CD4-positive, CD25-positive, alpha-beta regulatory T cell (primary cell): ENCODE measurements around the gene ZNF672. TPM values are rescaled to one million over a fixed set of nuclear protein-coding genes. Genes with fewer than 3 reads are reported as not detected.

Source experiments
- ATAC-seq, 2 donors: fragments of 150-1000 bp; cut with Tn5 transposase; one replicate each; pipeline ENCODE4 v1.10.0; 2021; ENCODE audit warnings: low read depth in 2 of 2, moderate number of reproducible peaks in 2 of 2, moderate library complexity in 1 of 2
- DNase-seq, 3 donors: peaks; one replicate each; pipeline versions ENCODE4 v3.0.0 to v3.0.0-alpha.2; 2012 to 2022; ENCODE audit warnings: mixed read lengths in 1 of 3
- H3K27ac ChIP-seq: one replicate; pipeline ENCODE4 v1.7.0; 2013; ENCODE audit warnings: mild to moderate bottlenecking, low read length; ENCODE audit not compliant: insufficient read depth, poor library complexity, severe bottlenecking
- H3K27me3 ChIP-seq: one replicate; pipeline ENCODE4 v1.7.0; 2013; ENCODE audit warnings: low read length; ENCODE audit not compliant: control insufficient read depth, insufficient read depth
- H3K36me3 ChIP-seq: one replicate; pipeline ENCODE4 v1.7.0; 2013; ENCODE audit warnings: mild to moderate bottlenecking, low read length, moderate library complexity; ENCODE audit not compliant: control insufficient read depth, insufficient read depth
- H3K4me1 ChIP-seq: 2 replicates; pipeline ENCODE4 v1.7.0; 2013; ENCODE audit warnings: mild to moderate bottlenecking, low read length; ENCODE audit not compliant: insufficient read depth, control insufficient read depth, poor library complexity, severe bottlenecking
- H3K4me3 ChIP-seq: one replicate; pipeline ENCODE4 v1.7.0; 2013; ENCODE audit warnings: low read depth, mild to moderate bottlenecking, low read length, moderate library complexity
- H3K9me3 ChIP-seq, 2 experiments: 1 replicate in 1 of 2; 2 replicates in 1 of 2; pipeline ENCODE4 v1.7.0; 2013; ENCODE audit warnings: low read length in 2 of 2, mild to moderate bottlenecking in 1 of 2, moderate library complexity in 1 of 2; ENCODE audit not compliant: control insufficient read depth in 2 of 2
- H3K27ac Mint-ChIP-seq, 3 donors: one replicate each; pipeline ENCODE4 v1.8.0; 2020 to 2022; ENCODE audit warnings: mild to moderate bottlenecking in 3 of 3, mixed read lengths in 3 of 3, moderate library complexity in 2 of 3
- H3K27me3 Mint-ChIP-seq: one replicate; pipeline ENCODE4 v1.8.0; 2022; ENCODE audit warnings: mild to moderate bottlenecking, mixed read lengths
- H3K36me3 Mint-ChIP-seq: one replicate; pipeline ENCODE4 v1.8.0; 2020; ENCODE audit warnings: mixed read lengths
- H3K4me1 Mint-ChIP-seq, 4 donors: one replicate each; pipeline ENCODE4 v1.8.0; 2020 to 2022; ENCODE audit warnings: mixed read lengths in 4 of 4, mild to moderate bottlenecking in 1 of 4
- H3K4me3 Mint-ChIP-seq, 4 donors: one replicate each; pipeline ENCODE4 v1.8.0; 2020 to 2022; ENCODE audit warnings: mild to moderate bottlenecking in 4 of 4, mixed read lengths in 4 of 4, moderate library complexity in 3 of 4
- H3K9me3 Mint-ChIP-seq, 7 donors: one replicate each; pipeline ENCODE4 v1.8.0; 2020 to 2022; ENCODE audit warnings: mixed read lengths in 7 of 7, mild to moderate bottlenecking in 3 of 7, moderate library complexity in 2 of 7
- polyA plus RNA-seq, 4 donors: library from polyadenylated mRNA; unstranded; fragments of 300-500 nt; fragmentation: Illumina TruSeq; gene quantifications; one replicate each; pipeline ENCODE4 v1.2.3, GENCODE V29; 2021
- total RNA-seq: library from RNA; stranded (reverse); gene quantifications from one replicate; pipeline ENCODE4 v1.2.3, GENCODE V29; 2022

Gene ZNF672
- total and polyA plus RNA-seq, 5 donors from 2014 or later = 24.8 to 39.1 (median 29.9) TPM

DNA sequence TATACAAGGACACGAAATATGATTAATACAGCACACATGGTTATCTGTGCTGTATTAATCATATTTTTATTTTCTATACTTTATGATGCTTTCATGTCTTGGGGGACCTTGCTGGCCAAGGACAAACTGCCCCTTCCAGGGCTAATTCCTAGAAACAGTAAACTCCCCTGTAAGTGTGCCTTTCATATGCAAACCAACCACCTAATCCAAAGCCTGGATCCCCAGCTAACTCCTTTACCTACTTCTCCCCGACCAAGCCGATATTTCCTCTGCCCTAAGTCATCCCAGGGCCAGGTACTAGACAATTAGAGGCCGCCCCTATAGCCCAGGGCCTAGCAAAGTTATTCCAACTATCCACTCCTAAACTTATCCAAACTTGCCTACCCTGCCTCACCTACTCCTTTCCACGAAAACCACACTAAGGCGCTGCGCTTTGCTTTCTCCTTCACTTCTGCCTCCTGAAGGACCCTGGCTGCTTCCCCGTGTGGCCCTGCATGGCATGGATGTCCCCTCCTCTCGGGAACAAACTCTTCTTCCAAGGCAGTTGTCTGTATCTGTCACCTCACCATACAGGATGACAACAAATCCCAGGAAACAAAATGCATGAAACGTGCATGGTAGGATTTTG lies 22.5 kb upstream of the ZNF672 start:
- DNase-seq (no peak), ATAC-seq (no peak)
- Histone ChIP-seq H3K4me3 (no peak overlapping the region), H3K36me3 (peaks cover 55% of the 10 kb centered on the region), H3K27me3 (no peaks in the 10 kb centered on the region), H3K9me3 (no peaks in the 10 kb centered on the region), H3K4me1 (peaks cover 39% of the 10 kb centered on the region), H3K27ac (no peak overlapping the region)
- Mint-ChIP-seq H3K4me1 (peaks cover 12 to 51% (median 37%) of the 10 kb centered on the region in 4 donors), H3K36me3 (peaks cover 52% of the 10 kb centered on the region), H3K9me3 (no peaks in the 10 kb centered on the region), H3K27me3 (no peaks in the 10 kb centered on the region), H3K4me3 (peak overlapping the region in 2 of 4 donors; percentile 28 to 71), H3K27ac (peak overlapping the region; percentile 87 to 93 (median 92))

DNA sequence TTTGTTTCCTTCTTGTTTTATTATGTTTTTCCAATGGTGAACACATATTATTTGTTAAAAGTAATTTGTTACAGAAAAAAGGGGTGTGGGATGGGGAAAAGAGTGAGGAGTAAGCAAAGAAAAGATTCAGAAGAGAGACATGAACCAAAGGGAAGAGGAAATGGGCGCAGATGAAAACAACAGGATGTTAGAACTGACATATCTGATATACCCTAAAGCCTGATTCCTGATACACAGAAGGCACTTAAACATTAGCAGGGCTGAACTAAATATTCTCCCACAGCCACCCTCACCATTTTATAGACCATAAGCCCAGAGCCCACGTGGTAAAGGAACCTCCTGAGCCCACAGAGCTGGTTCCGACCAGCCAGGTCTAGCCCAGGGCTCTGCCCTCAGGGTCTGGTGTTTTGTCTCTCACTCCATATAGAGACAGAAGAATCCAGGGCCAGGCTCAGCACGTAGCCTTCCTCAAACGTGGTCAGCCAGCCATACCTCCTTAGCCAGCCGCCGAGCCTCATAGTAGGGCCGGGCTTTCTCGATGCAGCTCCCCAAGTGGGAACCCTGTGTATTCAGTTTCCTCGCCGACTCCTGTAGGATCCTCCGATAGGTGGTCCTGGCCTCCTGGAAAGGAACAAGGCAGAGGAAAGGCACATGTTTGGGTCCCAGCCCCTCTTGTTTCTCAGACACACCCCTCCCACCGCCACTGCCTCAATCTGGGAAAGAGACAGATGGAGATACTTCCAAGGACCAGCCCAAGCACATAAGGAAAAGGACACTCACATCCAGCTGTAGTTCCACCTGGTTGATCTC lies 21.8 kb upstream of the ZNF672 start:
- no peaks in the 10 kb centered on the region for H3K27me3 Mint-ChIP-seq
- no peaks in the 10 kb centered on the region for H3K9me3 Mint-ChIP-seq
- peaks cover 12 to 58% (median 43%) of the 10 kb centered on the region in 4 donors for H3K4me1 Mint-ChIP-seq
- ATAC-seq = no peak
- Histone ChIP-seq H3K27me3 (no peaks in the 10 kb centered on the region), H3K36me3 (peaks cover 62% of the 10 kb centered on the region), H3K27ac (no peak overlapping the region), H3K4me1 (peaks cover 45% of the 10 kb centered on the region), H3K4me3 (peak overlapping the region; percentile 22), H3K9me3 (no peaks in the 10 kb centered on the region)
- peak overlapping the region; percentile 87 to 93 (median 92) for H3K27ac Mint-ChIP-seq
- peak in 1 of 3 donors; percentile 49 for DNase-seq
- peak overlapping the region in 3 of 4 donors; percentile 28 to 71 (median 48) for H3K4me3 Mint-ChIP-seq
- peaks cover 55% of the 10 kb centered on the region for H3K36me3 Mint-ChIP-seq

DNA sequence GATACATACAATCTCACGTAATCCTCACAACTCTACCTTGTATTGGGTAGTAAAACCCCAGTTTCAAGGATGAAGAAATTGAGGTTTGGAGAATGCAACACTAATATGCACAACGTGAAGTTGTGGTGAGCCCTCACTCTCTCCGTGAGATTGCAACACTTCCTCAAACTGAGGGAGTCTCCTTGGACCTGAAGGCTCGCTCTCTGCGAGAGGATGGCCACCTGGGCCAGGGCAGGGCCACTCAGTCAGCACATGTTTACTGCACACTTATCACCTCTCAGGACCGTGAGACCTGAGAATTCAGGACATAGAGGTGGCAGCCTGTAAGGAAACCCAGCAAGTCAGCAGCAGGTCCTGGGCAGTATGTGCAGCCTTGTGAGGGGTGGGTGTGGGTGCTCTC lies 21.0 kb upstream of the ZNF672 start:
- H3K27ac ChIP-seq = no peak overlapping the region
- no peak overlapping the region for H3K4me3 ChIP-seq
- H3K27ac Mint-ChIP-seq = peak overlapping the region; percentile 87 to 93 (median 92)
- peak overlapping the region in 1 of 4 donors; percentile 71 for H3K4me3 Mint-ChIP-seq
- no peaks in the 10 kb centered on the region for H3K27me3 Mint-ChIP-seq
- no peaks in the 10 kb centered on the region for H3K27me3 ChIP-seq
- H3K36me3 Mint-ChIP-seq = peaks cover 54% of the 10 kb centered on the region
- DNase-seq (no peak), ATAC-seq (no peak)
- H3K4me1 ChIP-seq = peaks cover 53% of the 10 kb centered on the region
- no peaks in the 10 kb centered on the region for H3K9me3 Mint-ChIP-seq
- H3K4me1 Mint-ChIP-seq = peaks cover 12 to 67% (median 48%) of the 10 kb centered on the region in 4 donors
- no peaks in the 10 kb centered on the region for H3K9me3 ChIP-seq
- H3K36me3 ChIP-seq = peaks cover 65% of the 10 kb centered on the region

DNA sequence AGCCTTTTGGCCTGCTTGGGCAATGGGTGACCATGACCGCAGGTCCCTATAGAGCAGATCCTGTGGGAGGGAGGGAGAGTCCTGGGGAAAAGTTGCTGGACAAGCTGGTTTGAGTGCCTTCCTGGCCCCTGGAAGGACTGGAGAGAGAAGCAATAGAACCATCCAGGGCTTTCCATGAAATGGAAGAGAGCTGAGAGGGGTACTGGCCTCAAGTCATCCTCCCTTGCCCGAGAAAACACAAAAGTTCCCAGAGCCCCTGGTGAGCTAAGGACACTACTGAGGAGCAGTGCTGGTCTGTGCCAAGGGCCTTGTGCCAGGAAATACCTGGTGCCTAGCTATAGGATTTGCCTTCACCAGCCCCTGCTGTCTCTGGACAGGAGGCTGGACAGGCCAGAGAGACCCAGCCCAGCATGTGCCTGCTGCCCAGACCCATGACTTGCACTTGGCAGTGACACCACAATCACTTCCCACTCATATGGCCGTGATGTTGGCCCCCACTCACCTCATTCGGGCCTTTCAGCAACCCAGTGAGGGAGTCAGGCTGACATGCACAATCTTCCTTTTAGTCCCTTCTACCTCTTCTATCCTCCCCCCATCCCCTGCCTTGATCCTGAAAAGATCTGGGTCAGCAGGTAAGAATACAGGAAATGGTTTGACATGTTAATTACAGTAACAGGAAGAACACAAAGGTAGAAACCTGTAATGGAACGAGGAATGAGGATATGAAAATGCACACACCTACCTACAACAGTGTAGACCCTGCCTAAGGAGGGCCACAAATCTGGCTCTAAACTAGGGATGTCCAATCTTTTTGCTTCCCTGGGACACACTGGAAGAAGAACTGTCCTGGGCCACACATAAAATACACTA lies 19.3 kb upstream of the ZNF672 start:
- Histone ChIP-seq H3K4me1 (peaks cover 69% of the 10 kb centered on the region), H3K36me3 (peaks cover 60% of the 10 kb centered on the region), H3K9me3 (no peaks in the 10 kb centered on the region), H3K27ac (peak overlapping the region; percentile 9), H3K4me3 (peak overlapping the region; percentile 52), H3K27me3 (no peaks in the 10 kb centered on the region)
- Mint-ChIP-seq H3K27ac (peak overlapping the region; percentile 83 to 96 (median 87)), H3K27me3 (no peaks in the 10 kb centered on the region), H3K9me3 (no peaks in the 10 kb centered on the region), H3K36me3 (peaks cover 46% of the 10 kb centered on the region), H3K4me3 (peak overlapping the region; percentile 18 to 68 (median 52)), H3K4me1 (peaks cover 12 to 83% (median 63%) of the 10 kb centered on the region in 4 donors)
- DNase-seq (peak in 1 of 3 donors; percentile 30), ATAC-seq (no peak)

DNA sequence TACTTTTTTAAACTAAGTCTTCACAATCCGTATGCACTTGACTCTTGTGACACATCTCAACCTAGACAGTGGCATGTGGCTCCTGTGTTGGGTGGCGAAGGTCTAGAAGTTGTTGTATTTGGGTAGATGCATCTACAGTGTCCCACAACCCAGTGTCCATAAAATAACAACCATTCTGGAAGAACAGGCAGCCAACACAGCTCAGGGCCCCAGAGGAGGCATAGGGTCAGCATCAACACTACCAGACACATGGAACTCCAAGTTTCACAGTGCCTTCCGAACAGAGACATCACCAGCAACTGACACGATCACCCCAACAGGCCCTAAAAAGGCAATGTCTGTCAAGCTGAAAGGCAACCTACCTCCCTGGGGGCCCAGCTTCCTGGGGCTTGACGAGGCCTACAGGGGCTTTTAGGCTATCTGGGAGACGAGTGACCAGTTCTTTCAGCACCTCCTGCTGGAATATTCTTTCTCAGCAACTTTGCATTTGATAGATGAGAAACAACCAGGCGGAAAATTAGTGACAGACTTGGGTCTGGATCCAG lies 17.9 kb upstream of the ZNF672 start:
- Mint-ChIP-seq H3K9me3 (no peaks in the 10 kb centered on the region), H3K27ac (peak overlapping the region in 1 of 3 donors; percentile 32), H3K4me1 (peaks cover 8 to 97% (median 74%) of the 10 kb centered on the region in 4 donors), H3K4me3 (peak overlapping the region in 2 of 4 donors; percentile 56 to 72), H3K36me3 (peaks cover 48% of the 10 kb centered on the region), H3K27me3 (no peaks in the 10 kb centered on the region)
- no peak overlapping the region for H3K27ac ChIP-seq
- no peaks in the 10 kb centered on the region for H3K27me3 ChIP-seq
- peaks cover 83% of the 10 kb centered on the region for H3K4me1 ChIP-seq
- H3K4me3 ChIP-seq = no peak overlapping the region
- peaks cover 47% of the 10 kb centered on the region for H3K36me3 ChIP-seq
- DNase-seq (no peak), ATAC-seq (no peak)
- no peaks in the 10 kb centered on the region for H3K9me3 ChIP-seq

DNA sequence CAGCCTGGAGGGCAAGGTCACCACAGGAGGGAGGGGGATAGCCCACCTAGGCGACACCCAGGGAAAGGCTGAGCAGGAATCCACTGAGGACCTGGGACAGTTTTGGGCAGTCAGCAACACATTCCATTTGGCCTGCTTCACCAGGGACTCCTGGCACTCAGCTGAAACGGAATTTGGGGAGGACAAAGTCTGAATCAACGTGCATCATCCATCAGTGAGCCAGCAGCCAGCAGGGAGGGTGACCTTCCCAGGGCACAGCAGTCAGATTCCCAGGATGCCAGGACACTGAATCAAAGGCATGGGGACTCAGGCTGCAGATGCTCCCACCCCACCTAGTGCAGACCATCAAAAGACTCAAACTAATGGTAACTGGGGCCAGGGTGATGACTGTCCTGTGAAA lies 16.9 kb upstream of the ZNF672 start:
- DNase-seq (no peak), ATAC-seq (no peak)
- H3K4me1 Mint-ChIP-seq = peaks cover 8 to 99% (median 69%) of the 10 kb centered on the region in 4 donors
- no peaks in the 10 kb centered on the region for H3K9me3 ChIP-seq
- peaks cover 4% of the 10 kb centered on the region for H3K27me3 Mint-ChIP-seq
- no peaks in the 10 kb centered on the region for H3K27me3 ChIP-seq
- no peak overlapping the region for H3K4me3 ChIP-seq
- peaks cover 46% of the 10 kb centered on the region for H3K36me3 Mint-ChIP-seq
- H3K27ac Mint-ChIP-seq = peak overlapping the region in 1 of 3 donors; percentile 31
- H3K4me1 ChIP-seq = peaks cover 85% of the 10 kb centered on the region
- peak overlapping the region in 2 of 4 donors; percentile 50 to 84 for H3K4me3 Mint-ChIP-seq
- H3K9me3 Mint-ChIP-seq = no peaks in the 10 kb centered on the region
- H3K36me3 ChIP-seq = peaks cover 39% of the 10 kb centered on the region
- H3K27ac ChIP-seq = no peak overlapping the region

DNA sequence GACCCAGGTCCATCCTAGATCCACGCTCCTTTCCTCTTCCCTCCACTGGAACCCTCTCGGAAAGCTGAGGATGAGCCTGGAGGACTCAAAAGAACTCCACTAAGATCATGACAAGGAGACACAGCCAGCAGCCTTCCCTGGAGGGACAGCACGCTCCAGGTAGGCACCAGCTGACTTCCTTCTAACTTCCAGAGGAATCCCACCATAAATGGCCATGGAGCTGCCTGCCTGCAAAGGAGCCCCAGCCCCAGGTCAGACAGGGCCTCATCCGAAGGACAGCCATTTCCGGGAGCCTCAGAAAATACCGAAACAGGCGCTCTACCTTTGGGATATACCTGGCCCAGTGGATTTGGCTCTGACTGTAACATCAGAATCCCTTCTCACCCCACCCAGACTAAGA lies 16.4 kb upstream of the ZNF672 start:
- Histone ChIP-seq H3K4me1 (peaks cover 80% of the 10 kb centered on the region), H3K27me3 (no peaks in the 10 kb centered on the region), H3K4me3 (no peak overlapping the region), H3K9me3 (no peaks in the 10 kb centered on the region), H3K36me3 (peaks cover 36% of the 10 kb centered on the region), H3K27ac (no peak overlapping the region)
- Mint-ChIP-seq H3K27ac (peak overlapping the region in 1 of 3 donors; percentile 31), H3K4me1 (peaks cover 10 to 95% (median 68%) of the 10 kb centered on the region in 4 donors), H3K9me3 (no peaks in the 10 kb centered on the region), H3K4me3 (peak overlapping the region in 3 of 4 donors; percentile 33 to 99 (median 40)), H3K27me3 (peaks cover 6% of the 10 kb centered on the region), H3K36me3 (peaks cover 41% of the 10 kb centered on the region)
- DNase-seq = no peak
- ATAC-seq = no peak
